H9 (cell line): ENCODE measurements around the gene EVX2. TPM values are rescaled to one million over a fixed set of nuclear protein-coding genes. Genes with fewer than 3 reads are reported as not detected.

Experiments
- DNase-seq: peaks from one replicate; pipeline ENCODE4 v3.0.0-alpha.2; 2017
- H2AFZ ChIP-seq: one replicate; pipeline ENCODE4 v1.6.1; 2013; ENCODE audit warnings: mild to moderate bottlenecking, low read length, control low read depth, moderate library complexity
- H2AK5ac ChIP-seq: 2 replicates; pipeline ENCODE4 v1.6.1; 2013; ENCODE audit warnings: low read length, control low read depth, mixed read lengths; ENCODE audit not compliant: insufficient read length
- H2BK120ac ChIP-seq: one replicate; pipeline ENCODE4 v1.6.1; 2013; ENCODE audit warnings: low read depth, mild to moderate bottlenecking, low read length, control low read depth, inconsistent platforms; ENCODE audit not compliant: poor library complexity, severe bottlenecking
- H2BK12ac ChIP-seq: 2 replicates; pipeline ENCODE4 v1.6.1; 2013; ENCODE audit warnings: low read length, control low read depth, mixed read lengths, low read depth; ENCODE audit not compliant: insufficient read length
- H2BK15ac ChIP-seq: 2 replicates; pipeline ENCODE4 v1.6.1; 2013; ENCODE audit warnings: low read depth, low read length, control low read depth
- H2BK20ac ChIP-seq: one replicate; pipeline ENCODE4 v1.6.1; 2013; ENCODE audit warnings: low read depth, mild to moderate bottlenecking, low read length, control low read depth, inconsistent platforms; ENCODE audit not compliant: poor library complexity, severe bottlenecking
- H2BK5ac ChIP-seq: 2 replicates; pipeline ENCODE4 v1.6.1; 2013; ENCODE audit warnings: low read length, control low read depth, mixed read lengths; ENCODE audit not compliant: insufficient read length
- H3K14ac ChIP-seq: 2 replicates; pipeline ENCODE4 v1.6.1; 2013; ENCODE audit warnings: low read length, control low read depth; ENCODE audit not compliant: insufficient read depth
- H3K18ac ChIP-seq: 2 replicates; pipeline ENCODE4 v1.6.1; 2013; ENCODE audit warnings: low read depth, mild to moderate bottlenecking, mixed read lengths, low read length, control low read depth; ENCODE audit not compliant: insufficient read length
- H3K23ac ChIP-seq: 2 replicates; pipeline ENCODE4 v1.6.1; 2013; ENCODE audit warnings: low read length, control low read depth, mixed read lengths, low read depth; ENCODE audit not compliant: insufficient read length
- H3K23me2 ChIP-seq: 2 replicates; pipeline ENCODE4 v1.6.1; 2013; ENCODE audit warnings: low read depth, mild to moderate bottlenecking, mixed read lengths, low read length, control low read depth; ENCODE audit not compliant: insufficient read length, poor library complexity, severe bottlenecking
- H3K27ac ChIP-seq: 2 replicates; pipeline ENCODE4 v1.5.1; 2013; ENCODE audit warnings: low read length, control low read depth, mixed read lengths, low read depth; ENCODE audit not compliant: insufficient read length
- H3K27me3 ChIP-seq: 2 replicates; pipeline ENCODE4 v1.6.1; 2013; ENCODE audit warnings: low read length, control low read depth, inconsistent platforms; ENCODE audit not compliant: insufficient read depth
- H3K4ac ChIP-seq: 2 replicates; pipeline ENCODE4 v1.6.1; 2013; ENCODE audit warnings: low read depth, mild to moderate bottlenecking, control low read depth, inconsistent platforms, low read length, moderate library complexity
- H3K4me1 ChIP-seq: 2 replicates; pipeline ENCODE4 v1.6.1; 2013; ENCODE audit warnings: low read length, control low read depth, inconsistent platforms; ENCODE audit not compliant: insufficient read depth
- H3K4me2 ChIP-seq: 2 replicates; pipeline ENCODE4 v1.6.1; 2013; ENCODE audit warnings: low read length, control low read depth, mixed read lengths; ENCODE audit not compliant: insufficient read length, insufficient read depth
- H3K56ac ChIP-seq: 2 replicates; pipeline ENCODE4 v1.6.1; 2013; ENCODE audit warnings: low read depth, mild to moderate bottlenecking, mixed read lengths, low read length, control low read depth; ENCODE audit not compliant: insufficient read length
- H3K79me1 ChIP-seq: 2 replicates; pipeline ENCODE4 v1.6.1; 2013; ENCODE audit warnings: low read depth, mild to moderate bottlenecking, moderate library complexity, low read length, control low read depth, inconsistent platforms; ENCODE audit not compliant: insufficient read depth, poor library complexity, severe bottlenecking
- H3K79me2 ChIP-seq: 2 replicates; pipeline ENCODE4 v1.6.1; 2013; ENCODE audit warnings: low read length, control low read depth, inconsistent platforms; ENCODE audit not compliant: insufficient read depth
- H3K9ac ChIP-seq: 2 replicates; pipeline ENCODE4 v1.6.1; 2013; ENCODE audit warnings: low read length, control low read depth, mixed read lengths; ENCODE audit not compliant: insufficient read length; ENCODE audit errors: extremely low read depth
- H3K9me3 ChIP-seq: one replicate; pipeline ENCODE4 v1.6.1; 2013; ENCODE audit warnings: low read depth, low read length, inconsistent platforms; ENCODE audit not compliant: control insufficient read depth
- H3T11ph ChIP-seq: one replicate; pipeline ENCODE4 v1.6.1; 2013; ENCODE audit warnings: mild to moderate bottlenecking, low read length, control low read depth, inconsistent platforms
- H4K20me1 ChIP-seq: one replicate; pipeline ENCODE4 v1.6.1; 2013; ENCODE audit not compliant: control insufficient read depth, insufficient read length, insufficient read depth
- H4K5ac ChIP-seq: 2 replicates; pipeline ENCODE4 v1.6.1; 2013; ENCODE audit warnings: low read depth, mild to moderate bottlenecking, mixed read lengths, low read length, control low read depth; ENCODE audit not compliant: insufficient read length
- H4K8ac ChIP-seq: replicated peaks from 2 replicates; pipeline ENCODE4 v1.6.1; 2013; ENCODE audit warnings: low read length, control low read depth, mixed read lengths, low read depth; ENCODE audit not compliant: insufficient read length
- H4K91ac ChIP-seq: 2 replicates; pipeline ENCODE4 v1.6.1; 2013; ENCODE audit warnings: low read depth, mild to moderate bottlenecking, moderate library complexity, mixed read lengths, low read length, control low read depth; ENCODE audit not compliant: insufficient read length
- H3K27ac Mint-ChIP-seq, 3 experiments: 2 replicates in 2 of 3; 3 replicates in 1 of 3; pipeline ENCODE4 v1.8.0; 2020 to 2021; ENCODE audit warnings: mixed read lengths in 3 of 3, mild to moderate bottlenecking in 1 of 3, moderate library complexity in 1 of 3
- H3K27me3 Mint-ChIP-seq: 2 replicates; pipeline ENCODE4 v1.8.0; 2021; ENCODE audit warnings: low read depth, mild to moderate bottlenecking, moderate library complexity, mixed read lengths
- H3K36me3 Mint-ChIP-seq, 3 experiments: 2 replicates in 2 of 3; 3 replicates in 1 of 3; pipeline ENCODE4 v1.8.0; 2020 to 2021; ENCODE audit warnings: low read depth in 3 of 3, mixed read lengths in 3 of 3; ENCODE audit not compliant: insufficient read depth in 1 of 3
- H3K4me1 Mint-ChIP-seq, 2 experiments: 2 replicates each; pipeline ENCODE4 v1.8.0; 2020; ENCODE audit warnings: mixed read lengths in 2 of 2
- H3K4me3 Mint-ChIP-seq, 2 experiments: 2 replicates in 1 of 2; 3 replicates in 1 of 2; pipeline ENCODE4 v1.8.0; 2020 to 2021; ENCODE audit warnings: mild to moderate bottlenecking in 2 of 2, mixed read lengths in 2 of 2, moderate library complexity in 1 of 2
- H3K9me3 Mint-ChIP-seq, 2 experiments: 2 replicates in 1 of 2; 3 replicates in 1 of 2; pipeline ENCODE4 v1.8.0; 2020; ENCODE audit warnings: mild to moderate bottlenecking in 2 of 2, mixed read lengths in 2 of 2, moderate library complexity in 1 of 2
- CTCF ChIP-seq: fragments of 200-600 bp; sonication (generic); conservative IDR thresholded peaks from 3 replicates; pipeline ENCODE4 v1.8.0; 2021; ENCODE audit warnings: antibody characterized with exemption, mild to moderate bottlenecking
- WGBS: extraction: QIAGEN DNeasy Blood & Tissue Kit; methylation state at CpG from one replicate; pipeline ENCODE4 v1.1.7; 2013; ENCODE audit warnings: missing lambda C conversion rate, low lambda C conversion rate, mixed read lengths; ENCODE audit not compliant: insufficient read length; ENCODE audit errors: extremely low coverage; 5-methylcytosine and 5-hydroxymethylcytosine counted together
- total RNA-seq: library from RNA; stranded (reverse); gene quantifications from 2 replicates; pipeline ENCODE4 v1.2.1, GENCODE V29; 2021

Gene EVX2
- total RNA-seq, 1 experiment from 2014 or later = not detected

- H3K79me2 ChIP-seq = no peaks in the 10 kb centered on the region
- H2AK5ac ChIP-seq = no peak within 1 kb of the TSS
- no peak within 1 kb of the TSS for H2BK120ac ChIP-seq
- no peak within 1 kb of the TSS for H4K5ac ChIP-seq
- H2BK15ac ChIP-seq = no peak within 1 kb of the TSS
- WGBS = no CpG with 5 or more reads among the region's 66 CpGs
- DNase-seq = peak; percentile 86
- H2BK5ac ChIP-seq = no peak within 1 kb of the TSS
- peaks cover 4% of the 10 kb centered on the region for H4K20me1 ChIP-seq
- no peak within 1 kb of the TSS for H2AFZ ChIP-seq
- no peak within 1 kb of the TSS for H3K56ac ChIP-seq
- Mint-ChIP-seq H3K4me1 (peaks cover 0 to 11% of the 10 kb centered on the region in 2 experiments; a peak in 2 of 4 replicates), H3K27me3 (peaks cover 100% of the 10 kb centered on the region), H3K27ac (no peak within 1 kb of the TSS), H3K4me3 (peak within 1 kb of the TSS; percentile 14 to 62; a peak in 2 of 5 replicates), H3K36me3 (peaks cover 0 to 3% (median 0%) of the 10 kb centered on the region in 3 experiments; a peak in 2 of 7 replicates), H3K9me3 (peaks cover 10 to 24% of the 10 kb centered on the region in 2 experiments)
- no peak within 1 kb of the TSS for H2BK12ac ChIP-seq
- no peaks in the 10 kb centered on the region for H3K79me1 ChIP-seq
- no peak within 1 kb of the TSS for H2BK20ac ChIP-seq
- TF ChIP-seq CTCF = peak; percentile 60
- H3K27ac ChIP-seq = no peak within 1 kb of the TSS
- no peak within 1 kb of the TSS for H3K18ac ChIP-seq
- H4K91ac ChIP-seq = no peak within 1 kb of the TSS
- H3K23me2 ChIP-seq = peaks cover 2% of the 10 kb centered on the region
- H3K4me1 ChIP-seq = no peaks in the 10 kb centered on the region
- no peak within 1 kb of the TSS for H3T11ph ChIP-seq
- no peak within 1 kb of the TSS for H3K4me2 ChIP-seq
- H4K8ac ChIP-seq = no peak within 1 kb of the TSS
- no peaks in the 10 kb centered on the region for H3K9me3 ChIP-seq
- H3K9ac ChIP-seq = no peak within 1 kb of the TSS
- H3K23ac ChIP-seq = no peak within 1 kb of the TSS
- peaks cover 98% of the 10 kb centered on the region for H3K27me3 ChIP-seq
- no peak within 1 kb of the TSS for H3K14ac ChIP-seq
- H3K4ac ChIP-seq = no peak within 1 kb of the TSS
Measured at GRCh38 chr2:176115883-176116813, 32.4 kb upstream of the EVX2 start, which contains the start of gene HOXD10. HOXD10 (plus strand) TSS chr2:176116778; CDS start chr2:176116834, 56 bp downstream.
